NCI-H1048 (cell line): Measurements from ENCODE around the gene SMAD3.
"Not testable (repeated sequence)": the region's sequence is repeated elsewhere in the genome, so short reads cannot be mapped to it uniquely, and the experiment has no call there.

Source experiments
- DNase-seq: peaks from one replicate; lab custom pipeline; 2025; lab: John Stamatoyannopoulos, UW

Gene SMAD3

DNA sequence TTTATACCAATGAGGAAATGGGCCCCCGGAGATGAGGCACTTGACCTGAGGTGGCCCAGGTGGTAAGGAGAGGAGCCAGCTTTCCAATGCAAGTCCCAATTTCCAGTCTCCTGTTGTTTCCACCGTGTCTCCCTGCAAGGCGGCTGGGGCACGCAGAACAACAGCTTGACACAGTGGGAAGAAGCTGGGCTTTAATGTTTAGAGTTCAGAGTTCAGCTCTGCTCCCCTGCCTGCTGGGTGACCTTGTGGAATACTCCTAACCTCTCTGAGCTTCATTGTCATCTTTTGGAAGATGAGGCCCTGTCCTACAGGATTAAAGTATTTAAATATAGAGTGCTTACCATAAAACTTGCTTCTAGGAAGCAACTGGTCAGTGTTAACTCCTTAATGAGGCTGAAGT, 80.3 kb downstream of the SMAD3 start:
- DNase-seq, result no peak

DNA sequence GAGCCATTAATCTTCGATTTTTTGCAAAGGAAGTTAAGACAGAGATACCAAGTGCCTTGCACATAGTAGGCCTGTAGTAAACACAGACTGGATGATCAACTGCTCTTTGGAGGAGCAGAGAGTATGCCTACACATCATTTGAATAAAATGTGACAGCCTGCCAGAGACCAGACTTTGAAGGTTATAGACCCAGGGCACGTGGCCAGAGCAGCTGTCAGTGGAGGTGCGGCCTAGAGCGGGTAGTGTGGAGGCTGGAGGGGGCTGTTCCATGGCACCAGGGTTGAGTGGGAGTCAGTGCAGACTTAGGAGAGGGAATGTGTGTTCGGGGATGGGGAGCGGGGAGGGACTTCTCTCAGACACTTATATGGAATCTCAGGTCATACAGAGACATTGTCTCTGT, 80.8 kb downstream of the SMAD3 start:
- DNase-seq, result no peak

DNA sequence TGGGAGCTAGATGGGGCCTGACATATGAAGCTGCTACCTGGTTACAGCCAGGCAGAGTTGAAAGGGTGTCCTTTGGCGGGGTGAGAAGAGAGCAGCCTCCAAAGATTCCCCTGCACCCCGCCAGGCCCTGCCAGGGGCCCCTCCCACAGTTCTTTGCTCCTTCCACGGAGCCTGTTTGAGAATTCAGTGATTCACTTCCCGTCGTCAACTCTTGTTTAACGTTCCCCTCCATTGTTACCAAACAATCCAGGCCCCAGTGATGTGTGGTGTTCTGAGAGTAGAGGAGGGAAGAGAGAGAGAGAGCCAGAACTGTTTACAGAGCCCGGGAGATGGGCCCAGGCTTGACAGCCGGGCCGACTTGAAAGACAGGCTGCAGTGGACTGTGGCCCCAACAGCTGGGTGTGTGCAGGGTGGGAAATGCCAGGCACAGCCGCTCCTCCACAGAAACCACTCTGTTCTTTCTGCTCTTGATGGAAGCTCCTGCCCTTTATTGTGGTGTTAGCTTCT, 81.5 kb downstream of the SMAD3 start:
- no peak for DNase-seq

DNA sequence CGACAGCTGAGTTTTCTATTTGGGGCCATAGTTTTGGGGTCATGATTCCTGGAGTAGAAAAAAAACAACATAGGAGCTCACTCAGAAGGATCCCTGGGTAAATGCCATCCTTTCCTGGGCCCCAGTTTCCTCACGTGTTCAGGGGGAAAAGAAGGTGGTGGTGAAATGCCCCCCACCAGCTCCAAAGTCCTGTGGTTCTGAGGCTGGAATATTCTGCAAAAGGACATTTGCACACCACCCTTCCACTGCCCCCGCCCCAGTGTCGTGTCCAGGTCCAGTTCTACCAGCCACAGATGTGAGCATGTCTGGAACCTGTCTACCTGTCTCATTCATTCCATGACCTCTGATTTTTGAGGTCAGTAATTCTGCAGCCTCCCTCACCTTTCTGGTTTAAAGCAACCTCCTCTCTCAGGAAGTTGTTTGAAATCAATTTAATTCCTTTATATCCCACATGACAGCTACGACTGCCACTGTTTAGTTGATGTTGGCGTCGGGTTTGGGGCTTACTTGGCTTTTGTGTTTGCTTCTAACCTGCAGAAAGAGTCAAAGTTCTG, 82.1 kb downstream of the SMAD3 start:
- DNase-seq, result no peak

DNA sequence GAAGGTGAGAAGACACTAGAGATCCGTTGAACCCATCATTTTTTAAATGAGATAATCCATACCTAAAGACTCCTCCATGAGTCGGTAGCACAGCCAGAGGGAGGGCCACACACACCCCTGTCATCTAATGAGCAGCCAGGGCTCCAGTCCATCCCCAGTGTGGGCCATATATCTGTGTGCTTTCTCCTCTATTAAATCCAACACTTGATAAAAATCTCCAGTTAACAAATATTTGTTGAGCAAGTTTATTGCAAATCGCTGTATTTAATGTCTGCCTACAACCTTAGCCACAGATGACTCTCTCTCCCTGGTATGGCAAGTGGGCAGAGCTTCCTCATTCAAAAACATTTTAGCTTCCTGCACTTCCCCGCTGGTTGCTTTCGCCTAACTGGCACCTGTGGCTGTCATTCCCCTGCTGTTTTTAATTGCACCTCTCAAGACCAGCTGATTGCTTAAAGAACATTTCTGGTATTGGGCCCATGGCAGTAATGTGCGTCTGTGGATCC, 82.8 kb downstream of the SMAD3 start:
- DNase-seq, result no peak

DNA sequence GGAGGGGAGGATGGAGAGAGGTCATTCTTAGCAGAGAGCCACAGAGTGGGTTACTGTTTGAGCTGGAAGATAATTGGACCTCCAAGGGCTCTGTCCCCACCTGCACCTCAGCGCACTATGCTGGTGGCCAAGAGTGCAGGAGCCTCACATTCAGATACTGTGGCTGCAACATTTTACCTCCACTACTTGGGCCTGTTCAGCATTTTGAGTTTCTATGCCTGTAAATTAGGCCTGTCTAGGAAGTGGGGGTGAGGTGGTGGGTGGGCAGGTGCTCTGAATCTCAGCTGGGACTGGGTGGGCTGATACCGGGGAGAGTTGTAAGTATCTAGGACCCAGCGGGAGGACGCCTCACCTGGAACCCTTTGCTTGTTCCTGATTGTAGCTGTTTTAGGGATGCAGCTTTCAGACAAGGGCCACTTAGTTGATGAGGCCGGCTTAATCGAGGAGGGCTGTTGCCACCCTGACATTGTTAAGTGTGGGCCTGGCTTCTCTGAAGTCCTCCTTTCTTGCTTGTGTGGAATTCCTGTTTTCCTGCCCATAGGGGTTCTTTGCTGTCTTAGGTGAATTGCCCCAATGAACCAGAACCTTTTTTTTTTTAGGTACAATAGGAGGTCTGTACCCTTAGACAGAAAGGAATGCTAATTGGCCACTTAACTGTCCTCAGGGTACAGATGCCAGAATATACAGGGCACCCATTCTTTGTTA, 83.8 kb downstream of the SMAD3 start:
- DNase-seq, result peak; percentile 92

DNA sequence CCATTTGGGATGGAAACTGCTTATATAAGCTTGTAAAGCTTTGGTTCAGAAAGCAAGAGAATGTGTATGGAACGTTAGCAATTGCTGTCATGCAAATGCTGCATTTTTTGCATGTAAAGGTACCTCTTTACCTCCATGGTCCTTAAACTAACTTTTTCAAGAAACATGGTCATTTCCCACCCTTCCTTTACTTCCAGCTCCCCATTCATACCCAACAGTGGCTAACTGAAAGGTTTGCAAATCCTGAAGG, 84.3 kb downstream of the SMAD3 start:
- no peak for DNase-seq

DNA sequence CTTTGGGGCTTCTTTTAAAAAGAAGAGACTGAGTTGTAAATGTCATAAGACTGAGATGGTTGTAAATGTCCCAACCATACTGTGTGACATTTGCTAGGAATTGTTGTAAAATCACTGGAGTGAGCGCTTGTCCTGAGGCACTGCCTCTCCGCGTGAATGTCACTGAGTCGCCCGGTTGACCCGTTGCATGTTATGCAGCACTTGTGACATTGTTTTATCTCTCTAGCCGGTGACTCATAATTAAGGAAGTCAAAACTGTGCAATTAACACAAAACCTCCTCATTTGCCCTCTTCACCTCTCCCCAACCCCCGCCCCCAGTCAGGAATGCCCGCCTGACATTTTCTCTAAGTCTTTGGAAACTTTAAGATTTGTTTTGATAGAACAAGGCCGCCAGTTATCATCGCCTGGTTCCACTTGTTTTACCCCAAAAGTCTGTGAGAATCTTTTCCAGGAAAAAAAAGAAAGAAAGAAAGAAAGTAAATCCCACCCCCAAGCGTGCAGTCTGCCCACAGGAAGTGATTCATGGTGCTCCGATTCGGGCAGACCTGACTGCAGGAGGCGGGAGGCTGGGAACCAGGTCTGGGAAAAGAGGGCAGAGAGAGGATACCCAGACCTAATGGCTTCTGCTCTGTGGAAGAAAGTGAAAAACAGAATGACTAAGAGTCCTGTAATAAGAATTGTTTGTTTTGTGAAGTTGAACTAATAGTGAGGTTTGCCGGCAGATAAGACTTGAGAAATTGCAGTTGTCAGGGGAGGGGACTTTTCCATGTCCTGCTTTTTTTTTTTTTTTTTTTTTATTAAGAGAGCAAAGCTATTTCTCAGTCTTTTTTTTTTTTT, 84.8 kb downstream of the SMAD3 start:
- DNase-seq, result peak; percentile 19

DNA sequence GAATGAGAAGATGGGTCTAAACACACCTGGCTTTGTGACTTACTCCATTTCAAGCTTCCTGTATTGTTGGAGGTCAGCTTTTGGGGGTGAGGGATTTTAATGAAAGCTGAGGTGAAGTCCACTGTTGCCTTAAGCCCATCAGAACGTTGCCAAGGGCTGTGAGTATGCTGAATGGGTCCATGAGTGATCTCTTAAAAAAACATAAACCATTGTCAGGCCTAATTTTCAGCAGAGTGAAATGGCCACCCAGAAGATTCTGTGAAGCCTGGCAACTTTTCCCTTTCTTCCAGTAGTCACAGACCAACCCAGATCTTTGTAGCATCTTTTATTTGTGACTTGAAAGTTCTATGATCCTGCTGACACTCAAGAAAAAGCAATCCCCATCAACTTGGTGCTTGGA, 87.0 kb downstream of the SMAD3 start:
- DNase-seq, result no peak

DNA sequence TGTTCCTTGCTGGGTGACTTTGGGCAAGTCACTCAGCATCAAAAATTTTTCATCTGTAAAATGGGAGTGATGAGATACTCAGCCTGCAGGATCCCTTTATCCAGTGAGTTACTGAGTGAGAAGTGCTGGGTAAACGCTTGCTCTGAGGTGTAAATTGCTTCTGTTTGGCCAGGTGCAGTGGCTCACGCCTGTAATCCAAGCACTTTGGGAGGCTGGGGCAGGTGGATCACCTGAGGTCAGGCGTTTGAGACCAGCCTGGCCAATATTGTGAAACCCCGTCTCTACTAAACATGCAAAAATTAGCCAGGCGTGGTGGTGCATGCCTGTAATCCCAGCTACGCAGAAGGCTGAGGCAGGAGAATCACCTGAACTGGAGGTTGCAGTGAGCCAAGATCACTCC, 87.6 kb downstream of the SMAD3 start:
- DNase-seq, result not testable (repeated sequence)

DNA sequence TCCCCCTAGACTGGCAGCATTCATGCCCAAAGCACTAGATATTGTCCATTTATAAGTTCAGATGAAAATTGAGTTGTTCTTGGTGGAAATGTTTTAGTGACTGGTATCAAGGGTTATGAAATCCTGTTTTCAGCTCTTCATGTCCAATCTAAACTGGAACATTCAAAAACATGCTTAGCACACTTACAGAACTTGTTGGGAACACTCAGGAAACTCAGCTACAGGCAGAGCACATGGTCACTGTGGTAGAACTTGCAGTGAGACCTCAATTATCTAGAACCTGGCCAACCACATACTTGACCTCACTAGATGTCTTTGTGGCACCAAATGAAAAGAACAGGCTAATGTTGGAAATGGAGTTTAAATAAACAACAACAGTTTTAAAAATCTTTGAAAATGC, 88.8 kb downstream of the SMAD3 start:
- no peak for DNase-seq

DNA sequence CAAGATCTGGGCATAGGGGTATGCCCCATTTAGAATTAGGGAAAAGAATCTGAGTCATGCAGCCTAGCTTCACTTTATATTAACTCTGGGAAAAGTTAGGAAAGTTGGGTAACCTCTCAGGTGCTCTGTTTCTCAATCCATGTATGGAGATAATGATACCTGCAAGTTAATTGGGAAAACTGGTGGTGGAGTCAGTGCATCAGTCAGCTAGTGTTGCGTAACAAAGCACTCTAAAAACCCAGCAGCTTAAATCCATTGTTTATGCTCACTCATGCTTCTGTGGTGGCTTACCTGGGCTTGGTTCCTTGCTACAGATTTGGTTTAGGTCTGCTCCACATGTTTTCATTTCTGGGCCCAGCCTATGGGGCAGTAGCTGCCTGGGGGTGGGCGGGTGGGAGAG, 91.0 kb downstream of the SMAD3 start:
- DNase-seq, result no peak

DNA sequence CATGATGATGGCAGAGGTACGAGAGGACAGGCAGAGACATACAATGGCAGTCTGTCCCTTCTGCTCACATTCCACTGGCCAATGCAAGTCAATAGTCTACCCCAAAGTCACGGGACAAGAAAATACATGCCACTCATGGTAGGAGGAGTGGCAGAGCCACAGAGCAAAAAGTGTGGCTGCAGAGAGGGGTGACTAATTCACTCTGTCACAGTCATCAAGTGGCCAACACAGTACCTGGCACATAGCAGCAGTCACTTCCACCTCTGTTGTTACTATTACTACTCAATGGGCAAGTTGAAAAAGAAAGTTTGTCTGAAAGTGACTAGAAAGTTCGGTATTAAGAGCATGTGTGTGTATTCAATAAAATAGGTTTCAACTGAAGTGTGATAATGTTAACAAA, 91.4 kb downstream of the SMAD3 start:
- no peak for DNase-seq

DNA sequence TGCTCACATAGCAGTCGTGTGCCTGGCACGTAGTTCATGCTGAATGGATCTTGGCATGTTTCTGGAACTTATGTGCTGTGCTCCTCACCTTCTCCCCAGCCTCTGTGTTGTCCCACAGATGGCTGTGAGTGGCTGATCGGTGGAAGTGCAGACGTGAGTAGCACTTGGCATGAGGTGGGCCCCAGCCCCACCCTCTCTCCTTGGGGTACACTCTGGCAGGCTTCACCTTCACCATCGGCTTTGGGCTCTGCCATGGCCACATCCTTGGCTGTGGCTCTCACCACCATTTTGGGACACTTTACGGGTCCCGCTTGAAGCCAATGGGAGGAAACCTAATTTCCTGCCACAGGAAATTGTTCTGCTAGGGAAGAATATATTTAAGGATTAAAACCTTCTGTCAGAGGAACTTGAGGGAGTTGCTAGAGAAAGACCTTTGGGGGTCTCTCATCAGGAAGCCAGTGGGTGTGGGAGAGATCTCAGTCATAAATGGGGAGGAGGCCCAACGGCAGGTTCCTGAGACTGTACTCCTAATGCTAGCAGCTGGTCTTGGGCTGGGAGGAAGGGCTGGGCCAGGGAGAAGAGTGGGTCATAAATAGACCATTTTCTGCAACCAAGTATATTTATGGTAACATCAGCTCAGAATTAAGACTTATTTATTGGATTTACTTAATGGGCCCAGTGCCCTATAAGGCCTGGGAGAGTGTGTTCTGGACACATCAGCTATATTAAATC, 92.3 kb downstream of the SMAD3 start:
- DNase-seq, result no peak

DNA sequence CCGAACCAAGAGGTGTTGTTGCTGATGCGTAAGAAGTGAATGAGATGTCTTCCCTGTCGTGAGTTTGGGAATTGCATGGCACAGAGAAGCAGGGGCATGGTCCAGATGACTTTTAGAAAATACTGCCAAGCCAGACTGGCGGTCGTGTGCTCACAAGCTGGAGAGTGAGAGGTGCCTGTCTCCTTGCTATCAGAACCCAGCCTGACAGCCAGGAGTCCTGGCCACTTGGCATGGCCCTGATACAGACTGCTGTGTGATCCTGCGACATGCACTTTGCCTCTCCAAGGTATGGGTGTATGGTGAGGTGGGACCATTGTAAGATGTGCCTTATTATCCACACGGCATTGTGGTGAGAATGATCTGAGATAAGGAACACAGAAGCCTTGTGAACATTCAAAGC, 93.0 kb downstream of the SMAD3 start:
- DNase-seq, result no peak

DNA sequence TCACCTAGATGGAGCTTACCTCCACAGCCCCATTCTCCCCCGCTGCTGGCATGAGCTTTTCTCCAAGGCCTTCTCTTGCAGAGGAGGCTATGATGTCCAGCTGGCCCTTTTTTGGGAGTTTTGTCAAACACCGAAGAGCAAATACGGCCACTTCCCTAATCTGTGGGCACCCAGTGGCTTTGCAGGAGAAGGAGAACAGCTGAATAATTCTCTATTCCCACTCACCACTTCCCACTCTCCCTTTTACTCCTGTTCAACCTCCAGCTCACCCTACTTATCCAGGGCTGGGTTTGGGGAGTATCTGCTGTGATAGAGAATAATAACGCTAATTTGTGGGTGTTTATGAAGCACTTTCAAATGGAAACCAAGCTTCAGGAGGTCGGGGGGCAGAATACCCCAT, 96.0 kb downstream of the SMAD3 start:
- DNase-seq, result no peak

DNA sequence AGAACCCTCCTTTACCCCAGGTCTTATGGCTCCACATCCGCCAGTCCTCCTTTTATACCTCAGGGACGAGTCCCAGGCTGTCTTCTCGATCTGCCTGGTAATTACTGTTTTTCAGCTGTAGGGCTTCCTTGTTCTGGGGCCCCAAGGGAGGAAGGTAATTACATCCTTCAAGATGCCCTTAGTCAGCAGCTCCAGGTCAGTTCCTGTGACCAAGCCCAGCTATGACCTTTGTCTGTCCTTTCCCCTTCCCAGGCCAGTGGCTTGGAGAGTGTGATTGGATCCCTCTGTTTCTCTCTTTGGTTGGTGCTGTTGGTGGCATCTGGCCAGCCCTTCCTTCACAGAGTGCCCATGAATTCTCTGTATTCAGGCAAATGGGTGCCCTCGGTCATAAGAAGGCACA, 96.5 kb downstream of the SMAD3 start:
- DNase-seq, result no peak

DNA sequence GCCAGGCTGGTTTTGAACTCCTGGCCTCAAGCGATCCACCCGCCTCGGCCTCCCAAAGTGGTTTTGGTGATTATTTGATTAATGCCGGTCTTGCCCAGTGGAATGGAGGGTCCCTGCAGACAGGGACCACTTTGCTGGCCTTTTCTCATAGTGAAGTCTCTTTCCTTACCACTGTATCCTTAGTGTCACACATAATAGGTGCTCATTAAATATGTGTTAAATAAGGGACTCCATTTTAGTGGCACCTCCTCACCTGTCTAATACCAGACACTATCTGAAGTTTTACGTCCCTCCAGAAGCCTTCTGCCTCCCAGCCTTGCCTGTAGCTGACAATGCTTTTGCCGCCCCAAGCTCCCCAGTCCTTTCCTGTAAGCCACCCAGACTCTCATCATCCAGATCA, 97.8 kb downstream of the SMAD3 start:
- DNase-seq, result no peak

DNA sequence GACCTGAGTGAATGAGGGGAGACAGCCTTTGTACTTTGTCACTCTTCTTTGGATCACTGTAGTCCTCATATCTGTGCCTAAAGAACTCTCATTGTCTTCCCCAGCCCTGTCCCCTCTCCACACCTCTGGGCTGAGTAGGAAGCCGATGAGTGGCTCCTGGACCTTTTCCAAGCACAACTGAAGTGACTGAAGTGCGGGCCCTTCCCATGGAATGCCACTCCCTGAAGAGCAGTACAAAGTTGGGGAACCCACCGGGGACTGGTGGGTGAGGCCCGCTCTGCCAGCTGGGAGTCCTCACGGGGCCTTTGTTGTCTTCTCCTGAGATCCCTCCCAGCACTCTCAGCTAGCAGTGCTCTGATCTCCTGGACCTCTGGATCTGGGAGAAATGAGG, 99.0 kb downstream of the SMAD3 start:
- no peak for DNase-seq

DNA sequence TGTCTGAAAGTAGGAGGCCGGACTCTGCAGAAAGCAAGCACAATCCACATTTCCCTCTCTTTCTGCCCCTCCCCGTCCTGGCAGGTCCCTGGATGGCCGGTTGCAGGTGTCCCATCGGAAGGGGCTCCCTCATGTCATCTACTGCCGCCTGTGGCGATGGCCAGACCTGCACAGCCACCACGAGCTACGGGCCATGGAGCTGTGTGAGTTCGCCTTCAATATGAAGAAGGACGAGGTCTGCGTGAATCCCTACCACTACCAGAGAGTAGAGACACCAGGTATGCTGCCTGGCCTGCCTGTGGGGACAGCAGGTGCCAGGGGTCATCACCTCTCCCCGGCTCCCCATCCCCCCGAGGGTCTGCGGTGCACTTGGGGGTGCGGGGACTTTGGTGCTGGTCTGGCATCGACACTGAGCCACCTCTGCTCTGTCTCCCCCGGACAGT, 99.4 kb downstream of the SMAD3 start:
- no peak for DNase-seq

DNA sequence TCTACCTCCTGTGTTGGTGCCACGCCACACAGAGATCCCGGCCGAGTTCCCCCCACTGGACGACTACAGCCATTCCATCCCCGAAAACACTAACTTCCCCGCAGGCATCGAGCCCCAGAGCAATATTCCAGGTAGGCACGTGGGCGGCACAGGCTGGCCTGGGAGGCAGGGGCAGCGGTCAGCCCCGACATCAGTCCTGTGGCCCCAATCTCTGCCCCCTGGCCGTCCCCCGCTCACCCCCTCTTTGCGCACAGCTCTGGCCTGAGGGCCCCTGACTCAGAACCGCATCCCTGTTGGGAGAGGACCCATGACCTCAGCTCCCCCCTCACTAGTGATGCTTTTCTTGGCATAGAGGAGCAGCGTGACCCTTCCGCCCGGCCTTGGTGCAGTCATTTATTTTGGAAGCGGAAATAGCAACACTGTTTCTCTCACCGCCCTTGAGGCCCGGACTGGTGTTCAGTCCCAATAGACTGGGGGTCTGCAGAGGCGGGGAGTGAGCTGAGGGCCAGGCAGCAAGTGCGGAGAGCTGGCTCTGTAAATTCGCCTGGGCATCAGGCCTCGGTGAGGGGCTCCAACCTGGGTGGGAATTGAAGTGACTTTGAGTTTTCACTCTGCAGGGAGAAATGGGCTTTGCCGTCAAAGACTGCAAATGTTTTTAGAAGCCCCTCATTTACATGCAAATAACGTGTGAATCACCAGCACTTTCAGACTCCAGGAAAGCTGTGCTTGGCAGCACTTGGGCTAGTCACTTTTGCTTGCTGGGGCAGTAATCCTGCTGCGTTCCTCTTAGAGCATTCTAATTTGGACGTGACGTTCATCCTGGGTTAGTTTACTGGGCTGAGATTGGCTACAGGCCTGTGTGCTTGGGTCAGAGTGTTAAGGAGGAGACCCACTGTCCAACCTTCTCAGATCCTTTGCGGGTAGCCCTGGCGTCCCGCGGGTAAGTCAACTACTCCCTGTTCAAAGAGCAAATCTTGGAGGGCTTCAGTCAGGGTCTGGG, 100.2 kb downstream of the SMAD3 start:
- no peak for DNase-seq
